HG02798 (cell line): ENCODE measurements around the gene NPM1.
"Not testable (repeated sequence)": the region's sequence is repeated elsewhere in the genome, so short reads cannot be mapped to it uniquely, and the experiment has no call there.

Experiments used
- ATAC-seq: cut with Tn5 transposase; IDR thresholded peaks from one replicate; pipeline ENCODE4 v1.9.1; 2021; ENCODE audit warnings: mild to moderate bottlenecking; ENCODE audit not compliant: unreplicated experiment, poor library complexity

Gene NPM1

GRCh38 chr5:171387345-171387969, at the start of gene NPM1:
NPM1 (plus strand) TSS chr5:171387849; CDS start chr5:171387949, 100 bp downstream.
- peak; percentile 86 for ATAC-seq

GRCh38 chr5:171340042-171340441, 47.6 kb upstream of the NPM1 start:
- no peak for ATAC-seq

- no peak for ATAC-seq
These were observed 47.2 kb upstream of the NPM1 start for GRCh38 chr5:171340491-171340890.

- peak; percentile 63 for ATAC-seq
These were observed 45.1 kb upstream of the NPM1 start for GRCh38 chr5:171342362-171343111.

GRCh38 chr5:171344936-171345608, 42.6 kb upstream of the NPM1 start:
- no peak for ATAC-seq

- ATAC-seq = no peak
These were observed 36.0 kb upstream of the NPM1 start for GRCh38 chr5:171351536-171352073.

- ATAC-seq = peak; percentile 95
These were observed 32.3 kb upstream of the NPM1 start for GRCh38 chr5:171355302-171355724.

GRCh38 chr5:171357843-171358242, 29.8 kb upstream of the NPM1 start:
- no peak for ATAC-seq

- not testable (repeated sequence) for ATAC-seq
These were observed 26.5 kb upstream of the NPM1 start for GRCh38 chr5:171361151-171361550.

- not testable (repeated sequence) for ATAC-seq
These were observed 24.4 kb upstream of the NPM1 start for GRCh38 chr5:171363249-171363648.

- peak; percentile 64 for ATAC-seq
These were observed 23.8 kb upstream of the NPM1 start for GRCh38 chr5:171363846-171364245.

- ATAC-seq = no peak
These were observed 22.3 kb upstream of the NPM1 start for GRCh38 chr5:171365351-171365750.

- ATAC-seq = no peak
These were observed 21.0 kb upstream of the NPM1 start for GRCh38 chr5:171366645-171367044.

GRCh38 chr5:171367424-171368370, 20.0 kb upstream of the NPM1 start:
- peak; percentile 37 for ATAC-seq

GRCh38 chr5:171369056-171369455, 18.6 kb upstream of the NPM1 start:
- ATAC-seq = no peak

- no peak for ATAC-seq
These were observed 17.8 kb upstream of the NPM1 start for GRCh38 chr5:171369898-171370297.

GRCh38 chr5:171370881-171371280, 16.8 kb upstream of the NPM1 start:
- ATAC-seq = not testable (repeated sequence)

- ATAC-seq = no peak
These were observed 16.3 kb upstream of the NPM1 start for GRCh38 chr5:171371326-171371725.

GRCh38 chr5:171379961-171380360, 7.7 kb upstream of the NPM1 start:
- no peak for ATAC-seq

- ATAC-seq = not testable (repeated sequence)
These were observed 3.2 kb upstream of the NPM1 start for GRCh38 chr5:171384416-171384815.
